HG02970 (cell line): ENCODE data around the gene TIPARP.

Experiments used
- ATAC-seq: cut with Tn5 transposase; IDR thresholded peaks from one replicate; pipeline ENCODE4 v1.9.1; 2021; ENCODE audit warnings: mild to moderate bottlenecking, moderate library complexity, moderate number of reproducible peaks; ENCODE audit not compliant: unreplicated experiment, low FRiP score

Gene TIPARP

DNA sequence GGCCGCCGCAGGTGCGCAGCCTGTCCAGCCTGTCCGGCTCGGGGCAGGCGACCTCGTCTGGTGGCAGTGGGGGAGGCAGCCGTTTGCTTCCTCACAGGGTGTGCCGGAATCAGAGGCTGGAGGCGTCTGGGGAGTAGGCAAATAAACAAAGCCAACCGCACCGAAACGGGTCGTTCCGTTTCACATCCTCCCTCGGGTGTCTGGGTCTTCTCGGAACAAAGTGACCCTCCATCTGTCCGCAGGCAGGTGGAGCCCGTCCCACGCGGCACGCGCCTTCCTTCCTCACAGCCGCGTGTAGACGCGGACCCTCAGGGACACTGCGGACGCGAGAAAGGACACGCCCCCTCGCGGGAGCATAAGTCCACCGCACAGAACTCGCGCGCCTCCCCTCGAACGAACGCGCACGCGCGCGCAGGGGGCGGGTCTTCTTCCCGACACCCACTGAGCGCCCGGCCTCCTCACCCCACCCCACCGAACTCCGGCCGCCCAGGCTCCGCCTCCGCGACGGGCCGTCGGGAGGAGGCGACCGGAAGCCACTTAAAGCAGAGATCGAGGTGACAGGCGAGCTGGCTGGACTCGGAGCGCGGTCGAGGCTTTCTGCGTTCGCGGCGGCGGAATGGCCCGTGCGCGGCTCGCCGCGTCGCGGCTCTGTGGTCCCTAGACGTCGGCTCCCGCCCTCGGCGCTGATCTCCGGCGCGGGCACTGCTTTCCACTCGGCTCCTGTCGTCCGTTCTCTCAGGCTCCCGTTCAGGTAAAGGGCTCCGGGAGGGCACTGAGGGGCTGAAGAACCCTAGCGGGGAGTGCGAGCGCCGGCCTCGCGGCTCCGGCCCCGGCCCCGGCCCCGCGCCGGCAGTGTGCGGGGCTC, at the start of gene TIPARP:
TSS of gene TIPARP (plus strand) at position 545 of the 865 bp plus-strand sequence. CDS start 3,108 bp downstream, outside the sequence.
- peak; percentile 86 for ATAC-seq

- ATAC-seq, result no peak
Observed at GRCh38 chr3:156626104-156626503, 48.3 kb upstream of the TIPARP start.

DNA sequence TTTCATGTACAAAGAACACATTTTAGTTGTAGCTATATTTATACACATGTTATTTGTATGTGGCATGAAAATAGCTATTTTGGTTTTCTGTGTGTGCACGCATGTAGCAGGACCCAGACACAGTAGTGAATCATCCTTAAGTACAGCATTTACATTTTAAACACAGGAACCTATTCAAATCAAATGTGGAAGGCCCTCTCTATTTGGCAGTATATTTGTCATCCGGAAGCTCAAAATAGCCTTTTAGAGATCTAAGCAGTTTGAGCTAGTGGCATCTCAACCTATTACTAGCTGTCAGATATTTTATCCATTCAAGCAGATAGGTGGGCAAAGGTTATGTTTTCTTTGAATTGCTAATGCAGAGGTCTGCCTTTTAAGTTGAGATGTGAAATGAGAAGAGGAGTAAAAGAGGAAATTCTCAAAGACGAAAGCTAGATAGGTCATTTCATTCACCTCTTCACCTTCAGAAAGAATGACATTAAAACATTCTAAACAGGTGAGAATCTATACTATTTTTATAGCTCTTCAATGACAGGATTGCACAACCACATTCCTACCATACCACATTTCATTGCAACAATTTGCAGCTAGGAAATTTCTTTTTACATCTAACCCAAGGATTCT, 46.3 kb upstream of the TIPARP start:
- ATAC-seq, result no peak

GRCh38 chr3:156628836-156629618, 45.4 kb upstream of the TIPARP start:
- ATAC-seq, result no peak

GRCh38 chr3:156630081-156630772, 44.2 kb upstream of the TIPARP start:
- no peak for ATAC-seq

- no peak for ATAC-seq
Observed at GRCh38 chr3:156630773-156631093, 43.7 kb upstream of the TIPARP start.

DNA sequence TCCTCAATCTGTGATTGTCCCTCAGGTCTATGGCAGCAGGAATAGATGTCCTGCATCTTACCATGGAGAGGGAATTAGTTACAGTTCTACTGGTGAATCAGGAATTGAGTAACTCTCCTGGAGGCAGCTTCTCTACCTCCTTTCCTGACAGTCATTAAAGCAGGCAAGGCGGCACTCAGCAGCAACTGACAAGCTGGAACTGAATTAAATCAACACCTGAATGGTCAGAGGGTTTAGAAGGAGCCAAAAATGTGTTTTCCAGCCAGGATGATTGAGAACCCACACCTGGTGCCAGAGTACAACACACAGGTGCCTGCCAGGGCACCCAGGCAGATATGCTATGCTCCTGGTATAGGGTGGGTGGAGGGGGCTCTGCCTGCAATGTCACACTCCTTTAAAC, 43.1 kb upstream of the TIPARP start:
- ATAC-seq, result no peak

GRCh38 chr3:156632601-156633000, 41.8 kb upstream of the TIPARP start:
- no peak for ATAC-seq

GRCh38 chr3:156633335-156633734, 41.1 kb upstream of the TIPARP start:
- ATAC-seq, result no peak

DNA sequence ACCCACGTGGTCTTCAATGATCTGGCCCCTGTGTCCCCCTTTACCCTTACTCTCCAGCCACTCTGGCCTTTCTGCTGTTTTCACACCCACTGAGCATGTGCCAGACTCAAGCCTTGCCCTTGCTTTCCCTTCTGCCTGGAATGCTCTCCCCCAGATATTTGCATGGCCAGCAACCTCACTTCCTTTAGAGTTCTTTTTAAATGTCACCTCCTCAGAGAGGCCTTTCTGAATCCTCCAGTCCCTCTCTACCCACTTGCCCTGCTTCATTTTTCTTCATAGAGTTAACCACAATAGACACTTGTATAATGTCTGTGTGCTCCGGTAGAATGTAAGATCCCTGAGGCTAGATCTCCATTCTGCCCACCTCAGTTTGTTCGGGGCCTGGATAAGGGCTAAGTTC, 39.4 kb upstream of the TIPARP start:
- ATAC-seq, result no peak

DNA sequence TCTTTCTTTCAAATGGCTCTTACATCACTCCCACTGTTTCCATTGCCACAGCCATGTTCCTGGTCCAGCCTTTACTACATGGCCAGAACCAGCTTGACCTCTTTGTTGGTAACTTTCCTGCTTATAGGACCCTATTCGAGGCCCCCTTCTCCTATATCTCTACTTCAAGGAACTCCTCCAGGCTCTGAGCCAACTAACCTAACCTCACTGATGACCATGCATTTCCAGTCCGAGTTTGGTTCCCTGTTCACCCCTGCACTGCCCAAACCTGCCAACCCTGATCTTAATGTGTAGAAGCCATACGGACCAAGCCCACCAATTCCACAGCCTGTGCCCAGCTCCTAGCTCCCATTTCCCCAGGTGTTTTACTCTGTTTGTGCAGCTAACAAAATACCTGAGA, 38.4 kb upstream of the TIPARP start:
- ATAC-seq, result no peak

DNA sequence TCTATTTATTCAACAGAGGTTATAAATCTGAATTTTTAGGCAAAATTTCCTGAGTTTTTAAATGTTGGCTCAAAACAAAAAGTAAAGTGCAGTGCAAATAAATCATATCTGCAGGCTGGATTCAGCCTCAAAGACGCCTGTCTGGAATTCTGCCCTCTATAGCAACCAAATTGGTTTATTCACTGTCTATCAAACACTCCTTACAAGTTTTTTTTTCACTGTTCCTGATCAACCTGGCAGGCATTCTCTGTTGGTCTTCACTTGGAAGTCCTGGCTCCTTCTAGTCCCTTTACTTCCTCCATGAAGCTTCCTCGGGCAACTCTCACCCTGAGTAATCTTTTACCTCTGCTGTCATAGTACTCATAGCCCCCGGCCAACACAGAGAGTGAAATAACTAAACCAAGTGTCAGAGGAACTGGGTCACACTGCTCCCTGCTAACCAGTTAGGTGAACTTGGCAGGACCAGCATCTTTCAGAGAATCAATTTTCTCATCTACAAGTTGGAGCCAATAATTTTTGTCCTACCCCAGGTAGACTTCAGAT, 36.8 kb upstream of the TIPARP start:
- no peak for ATAC-seq

- ATAC-seq, result no peak
Observed at GRCh38 chr3:156638271-156638670, 36.1 kb upstream of the TIPARP start.

GRCh38 chr3:156639414-156640023, 34.9 kb upstream of the TIPARP start:
- no peak for ATAC-seq

DNA sequence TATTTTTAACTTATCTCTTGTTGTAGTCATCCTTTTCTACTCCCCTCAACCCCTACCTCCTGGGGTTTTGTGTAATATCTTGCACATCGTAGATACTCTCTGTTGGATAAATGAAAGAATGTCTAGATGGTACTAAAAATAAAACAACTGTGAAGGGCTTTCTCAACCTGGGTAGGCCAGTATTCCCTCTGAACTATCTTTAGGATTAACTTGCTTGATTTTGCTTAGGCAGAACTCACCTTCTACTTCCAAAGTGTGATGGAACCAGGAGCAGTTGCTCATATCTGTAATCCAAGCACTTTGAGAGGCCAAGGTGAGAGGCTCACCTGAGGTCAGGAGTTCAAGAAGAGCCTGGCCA, 32.8 kb upstream of the TIPARP start:
- no peak for ATAC-seq

DNA sequence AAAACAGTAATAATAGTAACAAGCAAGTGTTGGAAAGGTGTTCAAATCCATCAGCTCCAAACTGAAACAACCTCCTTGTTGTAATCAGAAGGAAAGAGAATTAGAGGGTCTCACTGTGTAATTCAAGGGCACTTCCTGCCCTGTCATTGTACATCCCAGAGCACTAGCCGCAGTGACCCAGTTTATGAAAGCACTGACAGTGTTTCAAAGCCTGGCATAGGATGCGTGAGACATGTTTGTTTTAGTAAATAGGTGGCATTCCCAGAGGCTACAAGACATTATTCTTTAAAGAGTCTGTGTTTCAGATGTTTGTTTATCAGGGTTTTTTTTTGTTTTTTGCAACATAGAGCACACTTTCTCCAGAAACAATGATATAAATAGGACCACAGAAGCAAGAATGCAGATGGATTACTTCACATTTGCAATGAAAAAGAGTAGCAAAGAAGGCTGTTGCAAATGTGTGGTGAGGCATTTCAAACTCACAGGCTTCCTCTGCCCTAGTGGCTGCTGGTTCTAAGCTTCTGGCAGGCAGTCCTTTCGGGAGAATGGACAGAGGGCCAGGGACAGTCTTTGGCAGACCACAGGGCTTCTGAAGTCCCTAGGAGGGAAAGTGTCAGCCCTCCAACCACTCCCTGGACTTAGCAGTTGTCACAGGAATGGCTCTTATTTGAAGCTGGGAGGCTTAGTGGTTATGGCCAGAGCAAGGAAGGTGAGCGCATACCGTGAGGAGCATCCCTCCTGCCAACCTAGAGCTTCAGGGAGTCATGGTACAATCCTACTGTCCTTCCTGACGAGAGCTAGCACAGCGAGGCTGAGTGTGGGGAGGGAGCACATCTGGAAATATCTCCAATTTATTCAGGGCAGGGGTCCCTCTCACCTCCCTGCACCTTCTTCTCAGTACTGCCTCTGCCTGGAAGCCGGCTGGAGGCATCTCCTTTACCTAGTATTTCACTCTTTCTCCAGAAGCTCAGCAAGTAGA, 31.4 kb upstream of the TIPARP start:
- ATAC-seq, result no peak

GRCh38 chr3:156643729-156644389, 30.5 kb upstream of the TIPARP start:
- no peak for ATAC-seq

DNA sequence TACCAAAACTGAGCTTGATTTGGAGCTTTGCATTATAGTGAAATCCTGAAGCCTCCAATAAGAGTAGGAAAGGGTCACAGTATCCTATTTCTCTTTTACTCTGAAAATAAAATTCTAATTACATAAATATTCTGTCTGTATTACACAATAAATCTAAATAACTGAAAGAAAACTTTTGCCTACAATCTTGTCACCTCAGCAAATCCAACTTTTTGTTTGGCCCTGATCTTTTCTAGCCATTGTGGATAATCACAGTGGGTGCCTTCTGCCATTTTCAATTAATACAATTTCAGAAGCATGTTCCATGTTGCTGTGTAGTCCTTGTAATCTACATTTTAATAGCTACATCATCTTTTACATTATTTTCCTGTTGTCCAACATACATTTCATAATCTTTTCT, 29.4 kb upstream of the TIPARP start:
- no peak for ATAC-seq
